ENCODE measurements around the gene UQCRHL.

GRCh38 chr1:15799928-15800835, 7.3 kb downstream of the UQCRHL start:
- TF ChIP-seq, protein P1, sequence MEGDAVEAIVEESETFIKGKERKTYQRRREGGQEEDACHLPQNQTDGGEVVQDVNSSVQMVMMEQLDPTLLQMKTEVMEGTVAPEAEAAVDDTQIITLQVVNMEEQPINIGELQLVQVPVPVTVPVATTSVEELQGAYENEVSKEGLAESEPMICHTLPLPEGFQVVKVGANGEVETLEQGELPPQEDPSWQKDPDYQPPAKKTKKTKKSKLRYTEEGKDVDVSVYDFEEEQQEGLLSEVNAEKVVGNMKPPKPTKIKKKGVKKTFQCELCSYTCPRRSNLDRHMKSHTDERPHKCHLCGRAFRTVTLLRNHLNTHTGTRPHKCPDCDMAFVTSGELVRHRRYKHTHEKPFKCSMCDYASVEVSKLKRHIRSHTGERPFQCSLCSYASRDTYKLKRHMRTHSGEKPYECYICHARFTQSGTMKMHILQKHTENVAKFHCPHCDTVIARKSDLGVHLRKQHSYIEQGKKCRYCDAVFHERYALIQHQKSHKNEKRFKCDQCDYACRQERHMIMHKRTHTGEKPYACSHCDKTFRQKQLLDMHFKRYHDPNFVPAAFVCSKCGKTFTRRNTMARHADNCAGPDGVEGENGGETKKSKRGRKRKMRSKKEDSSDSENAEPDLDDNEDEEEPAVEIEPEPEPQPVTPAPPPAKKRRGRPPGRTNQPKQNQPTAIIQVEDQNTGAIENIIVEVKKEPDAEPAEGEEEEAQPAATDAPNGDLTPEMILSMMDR (IDR thresholded peaks at IDR 0.05; ENCODE audit: insufficient read depth, low read depth, low read length) = no peak
- TF ChIP-seq EZH2 (IDR thresholded peaks at IDR 0.05; ENCODE audit: insufficient read depth, low read length) = no peak
